ENCODE results near the gene TTC3. TPM values are rescaled to one million over a fixed set of nuclear protein-coding genes. Genes with fewer than 3 reads are reported as not detected.

Gene TTC3
- total and polyA plus RNA-seq, 2 donors from 2014 or later = 22.3 to 102 TPM

GRCh38 chr21:37232274-37233018 is 159.4 kb downstream of the TTC3 start:
- H3K9ac ChIP-seq (ENCODE audit: low read length in 3 of 3) = no peak overlapping the region
- H3K9me3 ChIP-seq (ENCODE audit: control insufficient read depth in 2 of 3, insufficient read depth in 1 of 3, low read length in 3 of 3) = no peaks in the 10 kb centered on the region
- no peak overlapping the region for H3K4me3 ChIP-seq (ENCODE audit: low read length in 3 of 3)
- DNase-seq (no peak), FAIRE-seq (no peak)
- peaks cover 3 to 35% (median 24%) of the 10 kb centered on the region in 3 donors for H3K36me3 ChIP-seq (ENCODE audit: control insufficient read depth in 2 of 3, insufficient read depth in 3 of 3, low read length in 3 of 3)
- H3K27ac ChIP-seq (ENCODE audit: low read depth in 2 of 2, low read length in 2 of 2) = no peak overlapping the region
- intact Hi-C loops (cut with DNase I) = no loop called here
- H3K27me3 ChIP-seq (ENCODE audit: control insufficient read depth, insufficient read depth, low read length) = no peaks in the 10 kb centered on the region
- TF ChIP-seq, protein P1, sequence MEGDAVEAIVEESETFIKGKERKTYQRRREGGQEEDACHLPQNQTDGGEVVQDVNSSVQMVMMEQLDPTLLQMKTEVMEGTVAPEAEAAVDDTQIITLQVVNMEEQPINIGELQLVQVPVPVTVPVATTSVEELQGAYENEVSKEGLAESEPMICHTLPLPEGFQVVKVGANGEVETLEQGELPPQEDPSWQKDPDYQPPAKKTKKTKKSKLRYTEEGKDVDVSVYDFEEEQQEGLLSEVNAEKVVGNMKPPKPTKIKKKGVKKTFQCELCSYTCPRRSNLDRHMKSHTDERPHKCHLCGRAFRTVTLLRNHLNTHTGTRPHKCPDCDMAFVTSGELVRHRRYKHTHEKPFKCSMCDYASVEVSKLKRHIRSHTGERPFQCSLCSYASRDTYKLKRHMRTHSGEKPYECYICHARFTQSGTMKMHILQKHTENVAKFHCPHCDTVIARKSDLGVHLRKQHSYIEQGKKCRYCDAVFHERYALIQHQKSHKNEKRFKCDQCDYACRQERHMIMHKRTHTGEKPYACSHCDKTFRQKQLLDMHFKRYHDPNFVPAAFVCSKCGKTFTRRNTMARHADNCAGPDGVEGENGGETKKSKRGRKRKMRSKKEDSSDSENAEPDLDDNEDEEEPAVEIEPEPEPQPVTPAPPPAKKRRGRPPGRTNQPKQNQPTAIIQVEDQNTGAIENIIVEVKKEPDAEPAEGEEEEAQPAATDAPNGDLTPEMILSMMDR (IDR thresholded peaks at IDR 0.05; ENCODE audit: borderline replicate concordance, extremely low read depth, insufficient read depth) = no peak
- no peaks in the 10 kb centered on the region for H3K4me1 ChIP-seq (ENCODE audit: control insufficient read depth in 2 of 3, insufficient read depth in 2 of 3, low read depth in 1 of 3, low read length in 3 of 3)

- DNase-seq (no peak), FAIRE-seq (no peak)
- no peaks in the 10 kb centered on the region for H3K27me3 ChIP-seq (ENCODE audit: control insufficient read depth, insufficient read depth, low read length)
- intact Hi-C loops (cut with DNase I) = no loop called here
- no peaks in the 10 kb centered on the region for H3K4me1 ChIP-seq (ENCODE audit: control insufficient read depth in 2 of 3, insufficient read depth in 2 of 3, low read depth in 1 of 3, low read length in 3 of 3)
- H3K27ac ChIP-seq (ENCODE audit: low read depth in 2 of 2, low read length in 2 of 2) = no peak overlapping the region
- no peak overlapping the region for H3K9ac ChIP-seq (ENCODE audit: low read length in 3 of 3)
- TF ChIP-seq, protein P1 (IDR thresholded peaks at IDR 0.05; ENCODE audit: borderline replicate concordance, extremely low read depth, insufficient read depth) = no peak
- no peak overlapping the region for H3K4me3 ChIP-seq (ENCODE audit: low read length in 3 of 3)
- peaks cover 0 to 32% (median 22%) of the 10 kb centered on the region in 3 donors for H3K36me3 ChIP-seq (ENCODE audit: control insufficient read depth in 2 of 3, insufficient read depth in 3 of 3, low read length in 3 of 3)
- H3K9me3 ChIP-seq (ENCODE audit: control insufficient read depth in 2 of 3, insufficient read depth in 1 of 3, low read length in 3 of 3) = no peaks in the 10 kb centered on the region
Measured at GRCh38 chr21:37233551-37234146, 160.6 kb downstream of the TTC3 start.

DNA sequence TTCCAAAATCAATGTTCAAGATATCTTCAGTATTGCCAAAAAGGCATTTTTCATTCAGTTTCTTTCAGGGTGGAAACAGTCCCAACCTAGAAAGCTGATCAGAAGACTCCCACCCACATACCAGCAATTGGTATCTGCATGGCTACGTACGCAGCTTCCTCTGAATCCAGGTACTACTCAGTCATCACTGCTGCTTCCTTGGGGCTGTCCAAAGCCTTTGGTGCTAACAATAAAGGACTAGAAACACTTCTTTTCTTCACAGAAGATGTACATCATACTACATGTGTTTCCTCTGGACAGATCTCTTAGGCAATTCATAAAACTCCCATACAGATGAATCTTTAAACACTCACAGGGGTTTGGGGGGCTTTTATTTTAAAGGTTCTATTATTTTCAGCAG is 164.3 kb downstream of the TTC3 start:
- DNase-seq = no peak
- TF ChIP-seq, protein P1 (IDR thresholded peaks at IDR 0.05; ENCODE audit: borderline replicate concordance, extremely low read depth, insufficient read depth) = no peak
- Histone ChIP-seq H3K36me3 (ENCODE audit: control insufficient read depth in 2 of 3, insufficient read depth in 3 of 3, low read length in 3 of 3) (peaks cover 0 to 25% (median 17%) of the 10 kb centered on the region in 3 donors), H3K9me3 (ENCODE audit: control insufficient read depth in 2 of 3, insufficient read depth in 1 of 3, low read length in 3 of 3) (no peaks in the 10 kb centered on the region), H3K9ac (ENCODE audit: low read length in 3 of 3) (no peak overlapping the region), H3K27ac (ENCODE audit: low read depth in 2 of 2, low read length in 2 of 2) (no peak overlapping the region), H3K4me3 (ENCODE audit: low read length in 3 of 3) (no peak overlapping the region), H3K27me3 (ENCODE audit: control insufficient read depth, insufficient read depth, low read length) (no peaks in the 10 kb centered on the region), H3K4me1 (ENCODE audit: control insufficient read depth in 2 of 3, insufficient read depth in 2 of 3, low read depth in 1 of 3, low read length in 3 of 3) (no peaks in the 10 kb centered on the region)
- FAIRE-seq = no peak
- intact Hi-C loops (cut with DNase I) = no loop called here

All from kidney (tissue), 14 donors.